GM21447 (cell line): ENCODE data around the gene SHANK1.

ENCODE experiments used
- ATAC-seq: cut with Tn5 transposase; IDR thresholded peaks from one replicate; pipeline ENCODE4 v1.9.1; 2021; ENCODE audit not compliant: unreplicated experiment

Gene SHANK1

GRCh38 chr19:50729894-50730293 is 10.3 kb upstream of the SHANK1 start:
- no peak for ATAC-seq

- no peak for ATAC-seq
These were observed 8.6 kb upstream of the SHANK1 start for GRCh38 chr19:50728084-50728737.

GRCh38 chr19:50725911-50726230 is 6.3 kb upstream of the SHANK1 start:
- ATAC-seq, result no peak

GRCh38 chr19:50725218-50725910 is 5.8 kb upstream of the SHANK1 start:
- no peak for ATAC-seq

- ATAC-seq, result no peak
These were observed 5.1 kb upstream of the SHANK1 start for GRCh38 chr19:50724522-50725217.

GRCh38 chr19:50723735-50724521 is 4.3 kb upstream of the SHANK1 start:
- ATAC-seq, result no peak

- no peak for ATAC-seq
These were observed 3.5 kb upstream of the SHANK1 start, which contains the start of gene CLEC11A for GRCh38 chr19:50723069-50723468. Gene CLEC11A (plus strand): TSS chr19:50723364. CDS start chr19:50723526, 162 bp downstream.

GRCh38 chr19:50722201-50723013 is 2.8 kb upstream of the SHANK1 start:
- ATAC-seq, result no peak

- ATAC-seq, result no peak
These were observed 2.0 kb upstream of the SHANK1 start for GRCh38 chr19:50721441-50722137.

GRCh38 chr19:50720921-50721381 is 1.3 kb upstream of the SHANK1 start:
- ATAC-seq, result no peak

GRCh38 chr19:50720181-50720920 is 749 bp upstream of the SHANK1 start:
- no peak for ATAC-seq

GRCh38 chr19:50719119-50719435 is 525 bp downstream of the SHANK1 start:
- no peak for ATAC-seq

GRCh38 chr19:50718255-50719118 is 1.1 kb downstream of the SHANK1 start:
- no peak for ATAC-seq

GRCh38 chr19:50717891-50718254 is 1.7 kb downstream of the SHANK1 start:
- no peak for ATAC-seq

GRCh38 chr19:50717026-50717723 is 2.4 kb downstream of the SHANK1 start:
- ATAC-seq, result no peak

GRCh38 chr19:50716178-50717025 is 3.2 kb downstream of the SHANK1 start:
- ATAC-seq, result no peak
